ENCODE measurements around the gene LRRIQ4. TPM values are rescaled to one million over a fixed set of nuclear protein-coding genes. Genes with fewer than 3 reads are reported as not detected.
A peak's percentile ranks its signal among the peaks of the same experiment; 100 is the strongest.

Gene LRRIQ4
- under 1 TPM in 1 of 2 donors, not detected in 1; 0.43 TPM for total RNA-seq

DNA sequence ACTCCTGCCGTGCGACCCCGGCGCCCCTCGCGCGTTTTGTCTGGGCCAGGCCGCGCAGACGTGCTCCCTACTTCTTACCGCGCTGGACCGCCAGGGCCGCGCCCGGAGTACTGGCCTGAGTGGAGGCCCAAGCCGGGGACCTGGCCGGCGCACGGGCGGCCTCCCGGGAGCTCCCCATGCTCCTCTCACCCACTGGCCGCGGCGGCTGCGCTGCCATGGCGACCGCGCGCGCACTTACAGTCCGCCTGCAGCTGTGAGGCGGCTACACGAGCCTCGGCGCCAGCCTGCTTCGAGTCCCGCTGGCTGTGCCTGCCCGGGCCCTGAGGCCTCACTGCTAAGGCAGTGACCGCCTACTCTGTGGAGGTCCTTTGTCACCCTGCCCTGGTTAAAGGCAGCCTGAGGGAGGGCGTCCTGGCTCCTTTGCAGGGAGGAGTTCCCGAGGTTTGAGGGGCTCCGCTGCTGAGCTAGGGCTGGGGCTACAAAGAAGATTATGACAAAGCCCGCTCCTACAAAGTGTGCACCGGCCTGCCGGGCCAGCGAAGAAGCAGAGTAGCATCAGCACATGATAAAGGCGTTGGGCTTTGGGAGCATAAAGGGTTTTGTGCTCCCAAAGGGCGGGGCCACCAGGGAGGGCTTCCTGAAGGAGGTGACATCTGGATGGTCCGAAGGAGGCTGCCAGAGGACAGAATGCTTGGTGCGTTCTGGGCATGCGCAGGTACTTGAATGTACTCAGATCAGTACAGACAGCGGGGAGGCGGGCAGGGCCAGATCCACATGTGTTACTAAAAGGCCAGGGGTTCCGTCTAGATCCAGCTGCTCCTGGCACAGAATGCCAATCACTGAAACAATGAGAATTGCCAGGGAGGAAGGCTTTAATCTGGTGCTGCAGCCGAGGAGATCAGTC, at the start of gene LRRIQ4, which contains the start of gene LRRC34:
Gene LRRIQ4 (plus strand): TSS at position 539 of the 904 bp plus-strand sequence. CDS start 9,052 bp downstream, outside the sequence.
Gene LRRC34 (minus strand): TSS at position 573 of the 904 bp plus-strand sequence. CDS start 356 bp downstream, at position 217.
- H3K36me3 ChIP-seq, result no peaks in the 10 kb centered on the region
- peaks cover 0 to 10% of the 10 kb centered on the region in 2 donors for H3K9me3 ChIP-seq
- H3K4me1 ChIP-seq, result peaks cover 0 to 15% of the 10 kb centered on the region in 2 donors
- H3K27ac ChIP-seq, result peak within 1 kb of the TSS; percentile 68 to 76
- H3K4me3 ChIP-seq, result peak within 1 kb of the TSS; percentile 55 to 69
- peak; percentile 83 for DNase-seq (ENCODE audit: low spot score)
- H3K27me3 ChIP-seq, result no peaks in the 10 kb centered on the region
- TF ChIP-seq CTCF (IDR thresholded peaks at IDR 0.05), result no peak

- no peaks in the 10 kb centered on the region for H3K27me3 ChIP-seq
- H3K9me3 ChIP-seq, result no peaks in the 10 kb centered on the region
- peak overlapping the region; percentile 69 to 75 for H3K4me3 ChIP-seq
- TF ChIP-seq CTCF (IDR thresholded peaks at IDR 0.05), result peak in 1 of 2 donors; percentile 26
- H3K4me1 ChIP-seq, result peaks cover 0 to 6% of the 10 kb centered on the region in 2 donors
- DNase-seq (ENCODE audit: low spot score), result peak; percentile 82
- no peaks in the 10 kb centered on the region for H3K36me3 ChIP-seq
- H3K27ac ChIP-seq, result peak overlapping the region; percentile 95 to 96
Observed at GRCh38 chr3:169764312-169764881, 48.3 kb upstream of the LRRIQ4 start.

- peak; percentile 96 for DNase-seq (ENCODE audit: low spot score)
- Histone ChIP-seq H3K27me3 (no peaks in the 10 kb centered on the region), H3K27ac (peak within 1 kb of the TSS; percentile 95 to 96), H3K36me3 (no peaks in the 10 kb centered on the region), H3K4me3 (peak within 1 kb of the TSS; percentile 69 to 75), H3K4me1 (peaks cover 0 to 6% of the 10 kb centered on the region in 2 donors), H3K9me3 (no peaks in the 10 kb centered on the region)
- no peak for TF ChIP-seq CTCF (IDR thresholded peaks at IDR 0.05)
Observed at GRCh38 chr3:169764882-169765612, 47.6 kb upstream of the LRRIQ4 start, which contains the start of gene TERC. TERC (minus strand) TSS chr3:169765060.

GRCh38 chr3:169769287-169770181, 43.1 kb upstream of the LRRIQ4 start, which contains the start of gene ACTRT3:
ACTRT3 (minus strand) TSS chr3:169769561; CDS start chr3:169769520, 41 bp downstream.
- Histone ChIP-seq H3K4me3 (peak within 1 kb of the TSS; percentile 65), H3K27me3 (no peaks in the 10 kb centered on the region), H3K9me3 (no peaks in the 10 kb centered on the region), H3K36me3 (peaks cover 5% of the 10 kb centered on the region), H3K4me1 (peaks cover 0 to 8% of the 10 kb centered on the region in 2 donors), H3K27ac (peak within 1 kb of the TSS; percentile 86 to 97)
- no peak for TF ChIP-seq CTCF (IDR thresholded peaks at IDR 0.05)
- peak; percentile 67 for DNase-seq (ENCODE audit: low spot score)

All from right atrium auricular region (tissue), 2 donors.